Activated naive CD4-positive, alpha-beta T cell (primary cell): Measurements from ENCODE around the gene PRR3.

Experiments used
- DNase-seq, 4 experiments: peaks; one replicate each; lab custom pipeline; 2025; lab: John Stamatoyannopoulos, UW

PRR3 gene

GRCh38 chr6:30537931-30538330, 19.2 kb upstream of the PRR3 start:
- no peak for DNase-seq

DNA sequence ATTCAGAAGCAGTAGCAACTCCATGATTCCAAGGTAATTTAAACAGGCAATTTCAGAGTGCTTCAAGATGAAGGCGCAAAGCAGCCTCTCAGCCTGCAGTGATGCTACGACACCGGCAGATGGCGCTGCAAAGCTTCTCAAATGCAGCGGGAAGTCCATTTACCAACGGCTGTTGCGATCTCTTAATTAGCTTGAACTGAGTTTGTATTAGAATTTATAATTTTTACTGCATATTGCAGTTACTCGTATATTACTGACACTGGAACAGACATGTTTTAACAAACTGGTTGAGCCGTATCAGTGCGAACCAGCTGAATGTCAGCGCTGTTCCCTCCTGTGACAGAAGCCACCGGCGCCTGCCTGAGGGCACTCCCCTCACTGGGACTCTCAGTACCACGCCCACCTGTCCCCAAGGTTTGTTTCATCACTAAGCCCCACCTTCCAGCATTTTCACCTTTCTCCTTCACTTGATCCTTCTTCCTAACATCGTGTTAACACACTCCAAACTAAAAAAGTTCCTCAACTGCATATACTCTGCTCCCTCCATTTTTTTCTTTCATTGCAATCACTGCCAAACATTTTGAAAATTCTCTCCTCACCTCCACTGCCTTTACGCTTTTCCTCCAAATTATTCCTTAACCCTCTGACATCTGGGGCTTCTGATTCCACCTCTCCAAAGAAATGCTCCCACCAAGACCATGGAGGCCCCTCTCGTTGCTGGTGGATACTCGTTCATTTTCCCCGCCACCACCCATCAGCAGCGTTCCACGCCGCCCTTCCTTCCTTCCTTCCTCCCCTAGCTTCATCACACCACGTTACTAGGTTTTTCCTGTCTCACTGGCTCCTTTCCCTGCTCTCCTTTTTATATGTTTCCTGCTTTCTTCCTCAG, 15.3 kb upstream of the PRR3 start:
- peak; percentile 45 to 70 (median 62) for DNase-seq

DNA sequence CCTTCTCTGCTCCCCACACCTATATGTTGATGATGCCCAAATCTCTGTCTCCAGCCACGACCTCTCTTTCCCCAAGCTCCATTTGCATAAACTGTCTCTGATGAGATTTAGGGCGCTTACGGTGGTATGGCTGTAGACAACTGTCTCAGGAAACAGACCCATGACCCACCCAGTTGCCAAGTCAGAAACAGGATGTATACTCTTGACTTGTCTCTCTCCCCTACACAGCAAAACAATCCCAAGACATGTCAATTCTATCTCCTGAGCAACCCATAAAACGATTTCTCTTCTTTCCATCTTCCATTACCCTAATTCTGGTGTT, 14.7 kb upstream of the PRR3 start:
- DNase-seq = no peak

DNA sequence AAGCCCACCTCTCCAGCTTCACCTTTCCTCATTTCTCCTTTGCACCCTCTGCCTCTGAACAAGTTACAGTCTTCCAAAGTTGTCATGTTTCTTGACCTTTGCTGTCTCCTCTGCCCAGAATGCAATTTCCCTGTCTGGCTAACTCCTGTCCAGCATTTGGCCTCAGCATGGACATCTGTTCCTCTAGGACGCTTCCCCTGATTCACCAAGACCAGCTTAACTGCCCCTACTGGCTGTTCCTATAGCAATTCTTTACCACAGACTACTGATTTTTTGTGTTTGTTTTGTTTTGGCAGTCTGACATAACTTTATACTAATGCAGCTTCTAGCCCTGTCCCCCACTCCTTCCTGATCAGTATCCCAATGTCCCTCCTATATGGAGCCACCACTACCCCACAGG, 14.2 kb upstream of the PRR3 start:
- no peak for DNase-seq

DNA sequence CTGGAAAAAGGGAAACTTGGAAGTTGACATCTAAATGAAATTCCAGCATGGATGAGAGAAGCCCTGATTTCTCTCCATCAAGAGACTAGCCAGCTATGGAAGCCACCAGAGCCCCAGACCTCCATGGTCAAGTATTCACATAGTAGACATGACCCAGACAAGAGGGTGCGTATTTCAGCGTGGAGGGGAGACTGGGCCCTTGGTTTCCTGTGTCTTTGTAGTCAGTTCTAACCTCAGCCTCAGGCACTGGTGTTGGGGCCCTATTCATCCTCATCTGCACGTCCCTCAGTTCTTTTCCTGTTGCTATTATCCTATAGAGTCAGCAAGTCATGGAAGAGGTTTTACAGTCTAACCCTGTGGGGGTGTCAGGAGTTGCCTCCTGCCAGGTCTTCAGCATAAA, 13.3 kb upstream of the PRR3 start:
- no peak for DNase-seq

- no peak for DNase-seq
Observed at GRCh38 chr6:30544666-30545272, 12.3 kb upstream of the PRR3 start.

GRCh38 chr6:30547454-30547853, 9.6 kb upstream of the PRR3 start:
- DNase-seq = no peak

- DNase-seq = no peak
Observed at GRCh38 chr6:30548375-30548774, 8.7 kb upstream of the PRR3 start.

DNA sequence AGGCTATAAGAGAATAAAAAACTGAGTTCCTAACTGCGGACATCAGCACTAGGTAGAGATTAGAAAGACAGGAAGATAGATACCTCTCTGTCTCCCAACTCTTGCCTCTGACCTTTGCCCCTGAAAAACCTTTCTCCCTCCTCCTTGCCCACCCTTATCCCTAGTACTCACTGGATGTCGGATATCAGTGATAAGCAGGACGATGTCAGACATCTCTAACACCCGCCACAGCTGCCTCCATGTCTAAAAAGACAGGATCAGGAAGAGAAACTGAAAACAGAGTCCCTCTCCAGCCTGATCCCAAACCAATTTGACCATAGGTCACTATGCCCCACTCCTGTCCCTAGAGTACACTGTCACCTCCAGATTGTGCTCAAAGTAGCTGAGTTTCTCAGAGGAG, 2.7 kb upstream of the PRR3 start:
- DNase-seq = no peak

DNA sequence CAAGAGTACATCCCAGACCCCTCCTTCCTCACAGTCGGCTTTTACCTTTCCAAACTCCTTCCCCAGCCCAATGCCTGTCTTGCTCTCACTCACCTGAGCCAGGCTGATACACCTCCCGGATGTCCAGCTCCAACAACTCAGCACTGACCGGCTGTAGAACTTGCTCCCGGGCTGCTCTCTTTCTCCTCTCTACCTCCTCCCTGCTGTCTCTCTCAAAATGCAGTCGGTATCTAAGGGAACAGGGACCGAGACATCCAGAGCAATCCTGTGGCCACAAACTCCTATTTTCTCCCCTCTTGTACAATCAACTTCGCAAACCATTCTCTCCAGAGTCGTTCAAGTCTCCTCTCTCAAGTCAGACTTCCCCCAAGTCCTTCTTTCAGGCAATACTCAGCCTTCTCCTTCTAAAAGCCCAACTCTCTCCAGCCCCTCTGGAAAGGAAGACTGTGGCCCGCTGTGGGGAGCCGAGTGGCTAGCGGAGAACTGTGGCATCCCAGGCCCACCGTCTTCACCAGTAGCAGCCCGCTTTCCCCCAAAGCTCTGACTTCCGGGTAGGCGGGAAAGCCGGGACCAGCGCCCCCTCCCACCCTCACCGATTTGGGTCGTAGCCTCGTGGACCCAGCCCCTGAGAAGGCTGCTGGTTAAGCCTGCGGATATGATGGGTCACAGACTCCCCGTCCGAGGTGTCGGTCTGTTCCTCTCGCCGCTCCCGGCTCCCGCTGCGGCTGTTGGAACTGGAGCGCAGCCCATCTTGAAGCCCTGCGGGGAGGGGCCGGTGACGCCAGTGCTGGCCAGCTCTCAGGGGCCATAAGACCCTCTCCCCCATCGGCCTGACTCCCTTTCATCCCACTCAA, 1.9 kb upstream of the PRR3 start:
- DNase-seq = no peak

DNA sequence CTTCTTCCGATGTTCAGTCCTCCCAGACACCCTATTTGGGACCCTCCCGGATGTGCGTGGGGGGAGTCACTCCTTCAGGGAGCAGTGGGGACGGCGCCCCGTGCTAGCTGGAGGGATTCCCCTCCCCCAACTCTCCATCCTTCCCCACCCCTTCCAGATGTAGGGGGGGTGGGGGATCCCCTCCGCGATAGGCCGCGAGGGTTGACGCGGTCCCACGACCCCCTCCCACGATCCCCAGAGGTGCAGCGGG, 1.4 kb upstream of the PRR3 start:
- no peak for DNase-seq

DNA sequence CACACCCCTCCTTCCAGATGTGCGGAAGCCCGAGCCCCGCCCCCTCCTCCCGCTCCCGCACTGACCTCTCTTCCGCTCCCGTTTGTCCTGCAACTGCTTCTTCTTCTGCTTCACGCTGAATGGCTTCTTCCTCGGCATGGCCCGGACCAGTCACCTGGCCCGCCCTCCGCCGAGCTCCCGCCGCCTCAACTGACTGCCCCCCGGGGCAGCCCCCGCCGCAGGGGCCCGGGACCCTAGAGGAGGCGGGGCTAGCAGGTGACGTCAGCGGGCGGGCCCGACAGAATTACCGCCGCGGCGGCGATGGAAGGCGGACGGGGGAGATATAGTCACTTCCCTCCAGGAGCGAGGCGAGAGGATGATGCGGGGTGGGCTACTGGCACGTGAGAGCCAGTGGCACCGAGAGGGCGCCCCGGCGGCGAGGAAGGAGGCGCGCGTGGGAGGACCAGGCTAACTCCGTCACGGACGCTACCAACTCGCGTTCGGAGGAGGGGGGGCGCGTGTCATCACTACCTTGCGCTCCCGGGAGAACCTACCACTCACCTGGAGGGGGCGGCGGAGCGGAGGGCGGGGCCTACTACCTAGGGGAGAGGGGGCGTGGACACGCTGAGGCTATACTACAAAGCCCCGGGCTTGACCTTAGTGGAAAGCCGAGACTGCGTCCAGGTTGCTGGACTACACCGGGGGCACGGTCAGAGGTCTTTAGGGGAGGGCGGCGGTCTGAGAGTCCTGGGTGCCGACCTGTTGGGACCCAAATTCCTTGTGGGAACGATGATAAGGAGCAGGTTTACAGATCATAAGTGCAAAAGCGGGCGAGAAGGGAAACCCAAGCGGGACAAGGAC, 809 bp upstream of the PRR3 start, which contains the start of gene GNL1:
Gene GNL1, minus strand, starts transcription at position 424 of the 840 bp plus-strand sequence. Its CDS starts 286 bp downstream, at position 138.
- DNase-seq = peak; percentile 98 to 99 (median 98)

GRCh38 chr6:30557683-30557981, 537 bp downstream of the PRR3 start:
- peak in 1 of 4 experiments; percentile 31 for DNase-seq

- DNase-seq = no peak
Observed at GRCh38 chr6:30560930-30561329, 3.8 kb downstream of the PRR3 start.

DNA sequence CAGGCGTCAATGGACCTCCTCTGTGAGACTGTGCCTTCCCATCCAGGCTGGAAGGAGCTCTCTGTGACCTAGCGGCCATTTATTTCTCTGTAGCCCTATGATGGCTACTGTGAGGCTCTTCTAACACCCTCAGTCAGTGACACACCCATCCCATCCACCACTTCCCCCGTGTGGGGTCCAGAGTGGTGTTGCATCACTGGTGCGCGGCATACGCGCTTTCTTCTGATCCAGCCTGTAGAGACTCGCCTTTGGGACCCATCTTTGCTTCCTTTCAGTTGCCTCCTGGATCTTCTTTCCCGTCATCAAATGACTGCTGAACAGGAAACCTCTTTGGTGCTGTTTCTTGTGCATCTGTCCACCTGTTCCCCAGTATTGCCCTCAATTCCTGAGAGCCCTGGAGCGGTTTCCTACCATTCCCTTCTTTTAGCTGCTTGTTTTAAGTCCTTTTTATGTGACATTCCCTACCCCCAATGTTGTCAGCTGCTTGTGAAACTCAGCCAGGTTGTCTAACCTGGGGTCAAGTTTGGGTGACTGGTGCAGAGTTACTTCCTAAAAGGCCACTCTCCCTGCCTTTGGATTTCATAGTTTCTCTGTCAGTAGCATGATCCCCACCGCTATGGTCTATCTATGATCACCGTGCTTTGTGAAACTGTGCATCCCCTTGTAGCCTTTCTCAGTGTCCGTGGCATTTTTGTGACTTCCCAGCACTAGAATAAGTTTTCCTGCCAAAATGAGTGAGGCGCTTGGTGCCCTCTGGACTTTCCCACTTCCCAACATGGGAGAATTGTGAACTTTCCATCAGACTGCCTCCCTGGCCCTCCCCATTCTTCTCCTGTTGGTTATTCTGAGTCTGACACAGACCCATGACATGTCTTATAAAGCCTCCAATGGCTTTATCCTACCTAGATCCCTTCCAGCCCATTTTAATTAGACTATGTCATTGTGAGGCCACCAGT, 5.7 kb downstream of the PRR3 start:
- no peak for DNase-seq

GRCh38 chr6:30564114-30564513, 7.0 kb downstream of the PRR3 start:
- no peak for DNase-seq

GRCh38 chr6:30565772-30566171, 8.7 kb downstream of the PRR3 start:
- no peak for DNase-seq

- no peak for DNase-seq
Observed at GRCh38 chr6:30568245-30568644, 11.2 kb downstream of the PRR3 start.

GRCh38 chr6:30570263-30570662, 13.2 kb downstream of the PRR3 start:
- DNase-seq = no peak

- no peak for DNase-seq
Observed at GRCh38 chr6:30570740-30571074, 13.6 kb downstream of the PRR3 start.

DNA sequence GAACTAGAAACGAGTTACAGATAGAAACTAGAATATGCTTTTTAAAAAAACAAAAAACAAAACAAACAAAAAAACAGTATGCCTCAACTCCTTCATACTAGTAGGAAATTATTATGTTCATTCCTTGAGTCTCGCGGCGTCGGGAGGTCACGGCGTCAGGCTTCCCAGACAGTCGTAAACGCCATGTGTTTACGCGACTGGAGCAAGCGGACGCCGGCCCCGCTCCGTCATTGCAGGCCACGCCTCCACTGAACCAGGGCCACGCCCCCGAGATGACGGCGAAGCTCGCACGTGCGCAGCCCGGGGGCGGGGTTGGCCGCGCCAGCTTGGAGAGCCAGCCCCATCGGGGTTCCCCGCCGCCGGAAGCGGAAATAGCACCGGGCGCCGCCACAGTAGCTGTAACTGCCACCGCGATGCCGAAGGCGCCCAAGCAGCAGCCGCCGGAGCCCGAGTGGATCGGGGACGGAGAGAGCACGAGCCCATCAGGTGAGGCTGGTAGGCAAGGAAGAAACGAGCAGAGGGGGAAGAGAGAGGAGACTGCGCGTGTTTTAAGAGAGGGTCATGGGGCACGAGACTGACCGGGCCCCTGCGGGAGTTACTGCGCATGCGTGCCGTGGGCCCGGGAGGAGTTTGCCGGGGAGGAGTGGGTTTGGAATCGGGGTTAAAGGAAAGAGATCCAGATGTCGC, 14.1 kb downstream of the PRR3 start, which contains the start of gene ABCF1:
Gene ABCF1, plus strand, starts transcription at position 368 of the 687 bp plus-strand sequence. Its CDS starts 46 bp downstream, at position 414.
- DNase-seq = peak; percentile 98 to 100 (median 99)
